ENCODE results near the gene NDFIP2.

The NDFIP2 gene

DNA sequence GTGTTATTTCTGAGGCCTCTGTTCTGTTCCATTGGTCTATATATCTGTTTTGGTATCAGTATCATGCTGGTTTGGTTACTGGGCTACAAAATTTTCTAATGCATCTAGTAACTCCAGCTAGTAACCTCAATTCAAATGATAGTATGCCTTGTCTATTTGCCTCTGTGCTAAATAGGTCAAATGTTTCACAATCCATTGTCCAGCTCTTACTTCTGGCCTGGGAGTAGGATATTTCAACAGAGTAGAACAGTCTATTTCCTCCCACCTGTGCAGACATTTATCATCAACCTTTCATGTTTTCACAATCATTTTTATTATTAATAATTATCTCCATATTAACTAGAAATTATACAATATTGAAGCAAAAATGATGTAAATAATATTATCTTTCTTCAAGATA lies 18.1 kb upstream of the NDFIP2 start:
- DNase-seq: no peak

DNA sequence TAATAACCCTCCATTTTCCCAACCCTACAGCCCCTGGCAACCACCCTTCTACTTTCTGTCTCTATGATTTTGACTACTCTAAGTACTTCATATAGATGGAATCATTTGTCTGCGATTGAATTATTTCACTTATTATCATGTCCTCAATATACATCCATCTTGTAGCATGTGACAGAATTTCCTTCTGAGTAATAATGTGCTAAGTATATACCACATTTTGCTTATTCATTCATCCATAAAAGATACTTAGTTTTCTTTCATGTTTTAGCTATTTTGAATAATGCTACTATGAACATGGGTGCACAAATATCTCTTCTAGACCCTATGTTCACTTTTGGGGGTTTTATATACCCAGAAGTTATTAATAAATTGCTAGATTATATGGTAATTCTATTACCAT lies 17.4 kb upstream of the NDFIP2 start:
- DNase-seq: no peak

DNA sequence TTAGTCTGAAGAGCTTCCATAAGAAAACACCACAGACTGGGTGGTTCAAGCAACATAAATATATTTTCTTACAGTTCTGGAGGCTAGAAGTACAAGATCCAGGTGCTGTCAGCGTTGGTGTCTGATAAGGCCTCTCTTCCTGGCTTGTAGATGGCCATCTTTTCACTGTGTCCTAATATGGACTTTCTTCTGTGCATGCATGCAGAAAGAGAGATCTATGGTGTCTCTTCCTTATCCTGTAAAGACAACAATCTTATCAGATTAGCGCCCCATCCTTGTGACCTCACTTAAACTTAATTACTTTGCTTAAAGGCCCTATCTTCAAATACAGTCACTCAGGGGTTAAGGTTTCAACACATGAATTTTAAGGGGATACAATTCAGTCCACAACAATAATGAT lies 14.1 kb upstream of the NDFIP2 start:
- DNase-seq: peak; percentile 66

DNA sequence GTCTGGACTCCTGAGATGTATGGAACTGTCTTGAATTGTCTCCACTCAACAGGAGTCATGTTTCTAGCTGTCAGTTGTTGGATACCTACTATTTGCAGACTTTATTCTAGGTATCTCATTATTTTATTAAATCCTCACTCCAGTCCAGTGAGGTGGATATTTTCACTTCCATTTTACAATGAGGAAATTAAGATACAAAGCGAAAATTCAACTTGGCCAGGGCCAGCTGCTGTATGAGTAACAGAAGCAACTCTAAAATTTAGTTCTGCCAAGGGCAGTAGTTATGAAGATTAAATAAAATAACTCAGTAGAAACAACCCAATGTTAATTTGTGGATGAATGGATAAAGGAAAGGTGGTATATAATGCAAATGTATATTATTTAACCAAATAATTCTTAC lies 12.6 kb upstream of the NDFIP2 start:
- no peak for DNase-seq

DNA sequence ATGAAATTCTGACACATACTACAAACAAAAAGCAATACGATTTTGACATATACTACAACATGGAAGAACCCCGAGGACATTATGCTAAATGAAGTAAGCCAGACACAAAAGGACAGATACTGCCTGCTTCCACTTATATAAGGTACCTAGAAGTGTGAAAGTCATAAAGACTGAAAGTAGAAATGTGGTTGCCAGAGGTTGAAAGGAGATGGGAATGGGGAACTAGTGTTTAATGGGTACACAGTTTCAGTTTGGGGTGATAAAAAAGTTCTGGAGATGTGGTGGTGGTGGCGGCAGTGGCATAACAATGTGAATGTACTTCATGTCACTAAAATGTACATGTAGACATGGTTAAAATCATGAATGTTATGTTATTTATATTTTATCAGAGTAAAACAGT lies 12.1 kb upstream of the NDFIP2 start:
- no peak for DNase-seq

DNA sequence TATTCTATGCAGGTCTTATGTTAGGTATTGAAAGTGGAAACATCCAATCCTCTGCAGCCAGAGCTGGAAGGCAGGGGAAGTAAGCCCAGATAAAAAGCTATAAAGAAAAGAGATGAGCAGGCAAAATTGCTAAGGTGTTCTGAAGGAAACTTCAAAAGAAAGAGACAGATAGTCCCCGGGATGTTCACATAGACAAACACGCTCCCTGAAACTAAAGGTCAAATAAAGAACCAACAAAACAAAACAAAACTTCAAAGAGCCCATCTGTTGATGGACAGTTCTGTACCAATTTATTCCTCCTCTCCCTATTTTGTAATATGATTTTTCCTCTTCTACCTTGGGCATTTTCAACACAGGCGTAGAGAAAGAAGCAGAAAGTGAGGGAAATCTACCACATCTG lies 11.3 kb upstream of the NDFIP2 start:
- no peak for DNase-seq

DNA sequence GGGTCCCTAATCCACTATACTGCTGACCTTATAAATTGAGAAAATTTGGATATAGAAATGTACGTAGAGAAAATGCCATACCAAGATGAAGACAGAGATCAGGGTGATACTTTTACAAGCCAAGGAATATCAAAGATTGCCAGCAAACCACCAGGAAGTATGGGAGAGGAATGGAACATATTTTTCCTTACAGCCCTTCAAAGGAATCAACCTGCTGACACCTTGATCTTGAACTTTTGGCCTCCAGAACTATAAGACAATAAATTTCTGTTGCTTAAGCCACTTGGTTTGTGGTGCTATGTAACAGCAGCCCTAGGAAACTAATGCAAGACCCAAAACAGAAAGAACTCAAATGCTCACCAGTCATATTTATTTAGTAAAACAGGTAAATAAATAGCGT lies 10.3 kb upstream of the NDFIP2 start:
- DNase-seq: no peak

DNA sequence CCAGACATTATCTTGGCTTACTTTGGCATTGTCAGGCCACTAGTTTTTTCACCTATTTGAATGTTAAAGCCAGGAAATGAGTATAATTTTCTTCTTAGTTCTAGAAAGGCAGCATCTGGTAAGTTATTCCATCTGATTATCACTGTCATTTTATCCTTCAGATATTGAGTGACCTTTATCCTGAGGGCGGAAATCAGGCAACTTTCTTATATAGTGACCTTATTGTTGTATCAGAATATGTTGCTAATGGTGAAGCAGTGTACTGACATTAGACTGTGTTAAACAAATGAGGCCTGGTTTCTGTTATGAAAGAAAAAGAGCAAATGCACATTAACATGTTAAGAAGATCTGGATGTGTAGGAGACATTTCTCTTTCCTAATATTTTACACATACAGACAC lies 5.4 kb upstream of the NDFIP2 start:
- DNase-seq: no peak

DNA sequence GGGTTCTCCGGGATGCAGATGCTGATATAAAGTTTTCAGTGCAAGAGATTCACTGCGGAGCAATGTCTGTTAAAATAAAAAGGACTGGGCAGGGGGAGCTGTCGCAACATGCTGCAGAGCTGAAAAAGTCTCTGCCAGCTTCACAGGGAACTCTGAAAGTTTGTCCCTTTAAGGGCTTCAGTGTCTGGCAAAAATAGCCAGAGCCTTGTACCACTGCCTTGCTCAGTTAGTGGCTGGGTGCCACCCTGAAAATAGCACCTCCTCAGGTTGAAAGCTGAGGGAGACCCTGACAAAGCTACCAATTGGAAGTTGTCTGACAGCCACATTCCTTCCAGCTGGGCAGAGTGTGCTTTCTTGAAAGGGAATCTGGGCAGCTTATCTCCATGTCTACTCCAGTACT lies 3.0 kb upstream of the NDFIP2 start:
- no peak for DNase-seq

DNA sequence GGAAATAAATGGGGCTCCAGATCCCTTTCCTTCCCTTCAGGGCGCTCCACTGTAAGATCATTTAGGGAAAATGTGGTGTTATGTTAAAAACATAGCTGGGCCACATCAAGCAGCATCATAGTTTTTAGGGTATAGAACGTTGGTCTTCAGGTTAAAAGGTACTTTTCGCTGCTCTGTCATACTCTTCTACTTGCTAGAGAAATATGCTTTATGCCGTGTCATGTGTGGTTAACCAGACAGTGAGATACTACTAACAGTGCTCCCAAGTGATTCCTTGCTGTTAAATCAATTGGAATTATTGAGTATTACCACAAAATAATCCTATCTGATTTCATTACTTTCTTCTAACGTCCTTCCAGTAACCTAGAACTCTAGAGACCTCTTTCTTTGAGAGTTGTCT lies 1.1 kb upstream of the NDFIP2 start:
- no peak for DNase-seq

DNA sequence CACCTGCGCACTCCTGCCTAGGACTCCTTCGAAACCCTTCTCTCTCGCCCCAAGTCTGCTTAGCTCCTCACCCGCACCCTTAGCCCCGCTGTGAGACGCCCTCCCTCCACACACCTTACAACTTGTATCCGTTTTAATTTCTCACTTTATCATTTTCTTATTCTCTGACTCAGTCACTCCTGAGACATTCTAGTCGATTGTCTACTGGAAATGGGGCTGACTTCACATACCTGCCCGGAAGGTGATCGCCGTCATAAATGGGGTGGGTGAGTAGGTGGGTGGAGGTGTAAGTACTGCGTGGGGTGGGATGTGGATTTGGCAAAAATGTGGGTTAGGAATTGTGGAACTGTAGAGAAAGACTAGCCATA lies 714 bp downstream of the NDFIP2 start:
- no peak for DNase-seq

DNA sequence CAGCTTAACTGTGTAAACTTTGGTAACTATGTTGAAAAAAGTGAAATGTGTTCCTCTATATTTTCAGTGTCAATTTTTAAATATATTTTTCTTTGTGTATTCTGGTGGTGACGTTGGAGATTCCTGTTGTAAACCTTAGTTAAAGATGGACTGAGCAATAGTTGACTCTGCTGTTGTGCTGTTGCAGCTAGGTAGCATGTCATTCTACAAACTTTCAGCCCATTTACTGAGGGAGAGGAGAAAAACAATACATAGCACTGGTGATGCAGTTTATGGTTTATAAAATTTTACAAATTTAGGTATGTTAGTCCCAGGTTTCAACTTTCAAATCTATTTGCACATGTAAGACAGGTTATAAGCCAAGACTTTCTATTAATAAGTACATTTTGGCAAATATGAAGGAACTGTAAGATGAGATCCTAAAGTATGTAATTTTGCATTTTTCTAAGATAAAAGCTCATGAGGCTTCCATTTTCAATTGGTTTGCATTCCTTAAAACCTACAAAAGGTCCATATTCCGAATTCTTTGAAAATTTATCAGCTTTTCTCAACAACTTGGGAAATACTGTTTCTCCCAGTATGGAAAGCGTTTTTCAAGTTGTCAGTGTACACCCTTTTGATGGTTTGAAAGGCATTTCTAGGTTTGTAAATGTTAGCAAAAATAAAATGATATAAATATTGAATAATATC lies 1.5 kb downstream of the NDFIP2 start:
- no peak for DNase-seq

DNA sequence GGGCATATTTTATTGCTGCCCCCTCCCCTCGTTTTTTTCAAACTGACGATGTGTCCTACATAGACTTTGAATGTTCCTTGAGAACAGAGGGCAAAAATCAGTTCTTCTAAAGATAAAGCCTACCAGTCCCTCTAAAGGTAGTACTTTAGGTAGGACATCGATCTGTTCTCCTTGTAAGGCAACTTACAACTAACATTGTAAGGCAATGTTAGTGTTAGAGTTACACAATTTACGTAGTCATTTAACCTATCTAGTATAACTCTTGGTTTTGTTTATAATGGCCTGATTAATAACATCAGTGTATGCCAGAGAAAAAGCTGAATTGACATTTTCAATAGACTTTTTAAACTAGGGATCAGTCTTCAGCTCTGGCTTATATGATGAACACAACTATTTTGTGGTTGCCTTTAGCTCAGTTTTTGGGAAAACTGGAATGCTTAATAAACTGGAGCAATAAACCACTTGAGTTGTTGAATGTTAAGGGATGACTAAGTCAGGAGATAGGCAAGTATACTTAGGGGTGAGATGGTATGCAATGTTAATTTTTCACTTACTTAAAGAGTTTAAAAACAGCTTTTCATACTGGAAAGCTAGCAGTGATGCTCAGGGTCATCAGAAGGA lies 2.2 kb downstream of the NDFIP2 start:
- DNase-seq: no peak

DNA sequence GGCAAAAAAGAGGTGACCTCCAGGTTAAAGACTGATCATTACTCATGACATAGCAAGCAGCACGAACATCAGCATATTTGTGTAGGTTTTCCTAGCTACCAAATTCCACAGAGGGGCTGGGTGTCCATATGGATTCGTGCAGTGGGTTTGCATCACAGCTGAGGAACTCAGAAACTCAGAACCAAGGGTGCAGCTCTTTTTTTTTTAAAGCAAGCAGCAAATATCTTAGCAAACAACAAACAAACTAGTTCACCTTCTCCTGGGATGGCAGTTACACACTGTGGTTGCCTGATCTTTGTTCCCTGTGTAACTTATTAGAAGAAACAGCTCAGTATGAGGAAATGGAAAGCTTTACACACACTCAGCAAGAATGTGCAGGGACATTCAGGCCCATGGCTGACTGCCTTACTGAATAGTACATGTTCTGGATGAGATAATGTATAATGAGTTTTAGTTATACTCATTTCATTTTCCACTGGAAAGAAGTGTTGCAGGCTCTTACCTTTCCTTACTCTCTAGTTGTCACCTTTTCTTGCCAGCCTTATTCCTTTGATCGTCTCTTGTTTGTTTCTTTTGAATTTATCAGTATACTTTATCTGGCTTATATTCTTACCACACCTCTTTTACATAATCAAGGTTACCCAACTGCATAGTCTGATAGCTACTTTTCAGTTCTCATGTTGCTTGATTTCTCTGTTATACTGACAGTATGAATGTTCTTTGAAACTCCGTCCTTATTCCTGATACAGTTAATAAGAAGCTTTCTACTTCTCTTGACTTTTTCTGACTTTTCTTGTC lies 4.3 kb downstream of the NDFIP2 start:
- DNase-seq: peak; percentile 89

DNA sequence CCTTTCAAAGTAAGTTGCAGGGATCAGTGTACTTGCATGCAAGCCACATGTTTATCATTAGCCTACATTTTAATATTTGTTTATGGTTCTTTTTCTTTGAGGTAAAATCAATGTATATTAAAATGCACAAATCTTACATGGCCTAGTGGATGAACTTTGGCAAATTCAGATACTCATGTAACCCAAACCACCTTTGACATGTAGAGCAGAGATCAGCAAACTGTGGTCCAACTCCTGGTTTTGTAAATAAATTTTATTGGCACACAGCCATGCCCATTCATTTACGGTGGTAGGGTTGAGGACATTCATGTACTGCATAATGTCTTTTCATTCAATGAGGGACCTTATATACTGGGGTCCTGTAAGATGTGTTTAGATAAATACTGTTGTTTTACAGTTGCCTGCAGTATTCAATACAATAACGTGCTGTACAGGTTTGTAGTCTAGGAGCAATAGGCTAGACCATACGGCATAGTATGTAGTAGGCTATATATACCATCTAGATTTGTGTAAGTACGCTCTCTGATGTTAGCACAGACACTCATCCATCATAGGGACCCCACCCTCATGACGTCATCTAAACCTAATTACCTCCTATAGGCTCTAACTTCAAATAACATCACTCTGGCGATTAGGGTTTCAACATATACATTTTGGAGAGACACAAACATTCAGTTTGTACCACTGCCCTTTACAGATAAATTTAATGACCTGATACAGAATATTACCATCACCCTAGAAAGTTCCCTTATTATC lies 5.7 kb downstream of the NDFIP2 start:
- no peak for DNase-seq

DNA sequence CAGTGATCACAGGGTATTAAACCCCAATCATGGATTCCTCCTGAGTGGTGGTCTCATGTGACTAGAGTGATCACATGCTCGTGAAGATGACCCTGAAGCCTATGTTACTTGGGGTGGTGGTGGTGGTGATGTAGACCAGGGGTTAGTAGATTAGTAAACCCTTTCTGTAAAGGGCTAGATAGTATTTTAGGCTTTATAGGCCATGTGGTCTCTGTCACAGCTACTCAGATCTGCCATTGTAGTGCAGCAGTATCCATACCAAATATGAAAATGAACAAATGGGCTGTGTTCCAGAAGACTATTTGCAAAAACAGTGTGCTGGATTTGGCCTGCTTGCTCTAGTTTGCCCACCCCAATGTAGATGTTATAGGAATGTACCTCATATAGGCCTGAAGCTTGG lies 9.4 kb downstream of the NDFIP2 start:
- DNase-seq: no peak

DNA sequence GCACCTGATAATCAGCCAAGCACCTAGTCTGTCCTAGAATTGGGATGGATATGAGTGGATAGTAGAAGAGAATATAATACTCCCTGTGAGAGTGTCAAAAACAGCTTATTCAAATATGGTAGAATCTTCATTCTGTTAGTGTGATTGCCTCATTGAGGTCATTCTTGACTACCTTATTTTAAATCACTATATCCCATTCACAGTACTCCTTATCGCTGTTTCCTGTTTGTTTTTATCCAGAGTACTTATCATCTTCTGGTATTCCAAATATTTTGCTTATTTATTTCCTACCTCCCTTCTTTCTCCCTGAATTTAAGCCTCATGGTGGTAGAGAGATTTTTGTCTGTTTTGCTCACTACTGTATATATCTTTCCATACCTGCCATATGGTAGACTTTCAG lies 9.9 kb downstream of the NDFIP2 start:
- no peak for DNase-seq

DNA sequence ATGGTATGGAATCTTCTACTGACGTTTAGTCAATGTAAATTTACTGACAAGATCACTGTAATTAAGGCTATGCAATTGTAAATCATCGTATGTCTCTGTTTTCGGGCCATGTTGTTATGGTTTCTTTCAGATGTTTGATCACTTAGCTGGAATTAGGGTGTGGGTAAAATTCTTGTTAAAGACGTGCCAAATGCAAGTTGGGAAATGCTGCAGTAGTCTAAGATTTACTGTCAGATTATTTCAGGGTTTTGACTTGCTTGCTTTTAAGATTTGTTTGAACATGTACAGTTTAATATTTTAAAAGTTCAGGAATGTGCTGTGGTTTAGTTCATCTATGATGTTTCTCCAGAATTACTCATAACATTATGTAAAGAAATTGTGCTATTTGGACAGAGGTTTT lies 10.8 kb downstream of the NDFIP2 start:
- no peak for DNase-seq

DNA sequence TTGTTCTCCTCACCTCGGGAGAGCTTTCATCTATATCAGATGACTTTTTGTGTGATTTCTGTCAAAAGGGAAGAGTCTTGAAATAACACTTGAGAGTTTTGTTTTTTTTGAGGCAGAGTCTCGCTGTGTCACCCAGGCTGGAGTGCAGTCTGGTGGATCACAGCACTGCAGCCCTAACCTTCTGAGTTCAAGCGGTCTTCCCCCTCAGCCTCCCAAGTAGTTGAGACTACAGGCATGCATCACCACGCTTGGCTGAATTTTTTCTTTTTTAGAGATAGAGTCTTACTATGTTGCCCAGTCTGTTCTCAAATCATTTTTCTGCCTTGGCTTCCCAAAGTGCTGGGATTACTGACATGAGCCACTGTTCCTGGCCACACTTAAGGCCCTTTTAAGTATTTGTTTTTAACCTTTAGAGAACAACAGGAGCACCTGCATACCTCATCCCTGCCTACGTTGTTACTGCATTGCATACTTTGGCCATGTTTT lies 11.4 kb downstream of the NDFIP2 start:
- DNase-seq: no peak

DNA sequence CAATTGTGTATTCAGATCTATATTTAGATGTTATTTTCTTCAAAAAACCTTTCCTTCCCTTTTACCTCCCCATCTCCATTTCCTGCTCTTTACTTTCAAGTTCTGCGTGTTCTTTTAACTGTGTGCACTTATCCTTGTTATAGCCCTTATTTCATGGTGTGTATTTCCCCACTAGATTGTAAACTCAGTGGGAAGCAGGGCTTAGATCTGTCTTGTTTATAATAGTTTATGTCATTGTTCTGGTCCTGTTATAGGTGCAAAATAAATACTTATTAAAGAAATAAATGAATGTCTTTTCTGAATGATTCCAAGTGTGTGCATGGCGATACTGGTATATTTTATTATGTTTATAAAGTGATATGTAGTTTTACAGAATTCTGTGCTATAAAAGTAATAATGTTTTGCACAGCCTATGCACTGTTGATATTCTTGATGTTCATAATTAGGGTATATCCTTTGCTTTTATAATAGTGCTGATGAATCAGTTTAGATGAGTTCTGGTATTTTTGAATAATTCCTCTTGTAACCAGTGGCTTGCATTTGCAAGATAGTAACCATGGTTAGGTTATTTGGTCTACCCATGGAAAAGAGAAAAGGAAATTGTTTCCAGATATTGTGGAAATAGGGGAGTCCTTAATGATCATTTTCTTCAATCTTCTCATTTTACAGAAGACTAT lies 12.1 kb downstream of the NDFIP2 start:
- DNase-seq: no peak

DNA sequence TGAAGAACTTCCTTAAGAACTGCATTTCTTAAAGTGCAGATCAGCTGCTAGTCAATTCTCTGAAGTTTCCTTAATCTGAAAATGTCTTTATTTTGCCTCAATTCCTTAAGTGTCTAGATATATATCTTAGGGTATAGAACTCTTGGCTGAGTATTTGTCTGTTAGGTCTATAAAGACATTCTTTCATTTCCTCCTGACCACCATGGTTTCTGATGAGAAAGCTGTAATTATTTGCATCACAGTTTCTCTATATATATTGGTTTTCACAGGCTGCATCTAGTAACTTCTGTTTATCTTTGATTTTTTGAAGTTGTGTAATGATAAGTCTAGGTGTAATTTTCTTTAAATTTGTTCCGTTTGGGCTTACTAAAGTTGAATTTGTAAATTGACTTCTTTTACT lies 15.2 kb downstream of the NDFIP2 start:
- no peak for DNase-seq

DNA sequence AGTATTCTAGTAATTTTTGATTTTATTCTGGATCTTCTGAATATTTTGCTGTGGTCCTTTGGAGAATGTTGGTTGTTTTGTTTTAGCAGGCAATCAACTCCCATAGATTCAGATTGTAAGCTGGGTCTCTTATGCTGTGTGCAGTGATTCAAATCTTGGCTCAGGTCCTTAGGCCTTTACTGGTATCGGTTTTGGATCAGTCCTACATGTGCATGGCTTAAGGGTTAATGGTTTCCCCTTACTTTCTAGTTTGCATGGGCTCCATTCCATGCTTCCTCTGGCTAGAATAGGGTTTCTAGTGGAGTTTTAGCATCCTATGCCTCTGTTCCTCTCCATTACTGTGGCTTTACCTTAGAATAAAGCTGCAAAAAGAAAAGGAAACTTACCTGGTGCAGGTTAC lies 16.1 kb downstream of the NDFIP2 start:
- no peak for DNase-seq

DNA sequence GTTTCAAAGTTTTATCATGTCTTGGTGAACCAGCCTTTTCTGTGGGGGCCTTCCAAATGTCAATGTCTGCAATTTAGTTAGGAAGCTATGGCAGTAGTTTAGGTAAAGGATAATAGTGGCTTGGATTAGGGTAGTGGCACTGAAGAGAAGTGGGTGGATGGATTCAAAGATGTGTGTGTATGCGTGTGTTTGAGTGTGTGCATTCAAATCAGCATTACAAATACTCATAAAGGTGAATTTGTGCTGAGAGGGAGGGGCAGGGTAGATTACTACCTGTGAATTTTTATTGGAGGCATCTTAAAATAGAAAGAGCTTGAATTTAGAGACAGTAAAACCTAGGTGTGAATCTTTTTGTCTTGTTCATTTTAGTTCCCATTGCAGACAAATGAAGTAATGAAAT lies 16.9 kb downstream of the NDFIP2 start:
- DNase-seq: no peak
